Hepatocyte (in vitro differentiated cells): Measurements from ENCODE around the gene FHOD3. TPM values are rescaled to one million over a fixed set of nuclear protein-coding genes. Genes with fewer than 3 reads are reported as not detected.
"Not testable (repeated sequence)": the region's sequence is repeated elsewhere in the genome, so short reads cannot be mapped to it uniquely, and the experiment has no call there.

Source experiments
- DNase-seq: peaks from one replicate; pipeline ENCODE4 v3.0.0-alpha.2; 2016; ENCODE audit warnings: low spot score
- H2AFZ ChIP-seq: fragments of 200-600 bp; sonication (generic); 2 replicates; pipeline ENCODE4 v1.6.0; 2016; ENCODE audit warnings: antibody characterized with exemption, mild to moderate bottlenecking
- H3K27ac ChIP-seq: fragments of 200-600 bp; sonication (generic); 2 replicates; pipeline ENCODE4 v1.5.1; 2016; ENCODE audit warnings: mild to moderate bottlenecking
- H3K27me3 ChIP-seq: fragments of 200-600 bp; sonication (generic); 2 replicates; pipeline ENCODE4 v1.6.1; 2016
- H3K36me3 ChIP-seq: fragments of 200-600 bp; sonication (generic); replicated peaks from 2 replicates; pipeline ENCODE4 v1.5.1; 2016; ENCODE audit warnings: low read depth; ENCODE audit not compliant: insufficient read depth
- H3K4me1 ChIP-seq: fragments of 200-600 bp; sonication (generic); 2 replicates; pipeline ENCODE4 v1.5.1; 2016; ENCODE audit warnings: mild to moderate bottlenecking, moderate library complexity; ENCODE audit not compliant: insufficient read depth
- H3K4me2 ChIP-seq: fragments of 200-600 bp; sonication (generic); 2 replicates; pipeline ENCODE4 v1.6.0; 2016
- H3K4me3 ChIP-seq: fragments of 200-600 bp; sonication (generic); 2 replicates; pipeline ENCODE4 v1.5.1; 2016; ENCODE audit warnings: mild to moderate bottlenecking
- H3K79me2 ChIP-seq: fragments of 200-600 bp; sonication (generic); 2 replicates; pipeline ENCODE4 v1.6.0; 2017; ENCODE audit warnings: mild to moderate bottlenecking
- H3K9me2 ChIP-seq: fragments of 200-600 bp; sonication (generic); replicated peaks from 2 replicates; pipeline ENCODE4 v1.6.0; 2017; ENCODE audit warnings: mild to moderate bottlenecking; ENCODE audit not compliant: insufficient read depth
- H3K9me3 ChIP-seq: fragments of 200-600 bp; sonication (generic); 2 replicates; pipeline ENCODE4 v1.5.1; 2016; ENCODE audit warnings: low read depth, mild to moderate bottlenecking
- H4K20me1 ChIP-seq: fragments of 200-600 bp; sonication (generic); 2 replicates; pipeline ENCODE4 v1.6.0; 2016; ENCODE audit warnings: mild to moderate bottlenecking; ENCODE audit not compliant: insufficient read depth, poor library complexity, severe bottlenecking
- CTCF ChIP-seq: fragments of 200-600 bp; sonication (generic); IDR thresholded peaks from 2 replicates; pipeline ENCODE4 v1.5.1; 2016; ENCODE audit warnings: antibody characterized with exemption, mild to moderate bottlenecking; ENCODE audit not compliant: poor library complexity
- EZH2 ChIP-seq: fragments of 200-600 bp; sonication (generic); IDR thresholded peaks from 2 replicates; pipeline ENCODE4 v1.6.1; 2016; ENCODE audit warnings: antibody characterized with exemption, mild to moderate bottlenecking, borderline replicate concordance
- EZH2phosphoT487 ChIP-seq: fragments of 200-600 bp; sonication (generic); IDR thresholded peaks from one replicate; pipeline ENCODE4 v1.6.1; 2018; ENCODE audit warnings: antibody characterized with exemption, mild to moderate bottlenecking, low read depth, moderate library complexity; ENCODE audit not compliant: unreplicated experiment, severe bottlenecking
- WGBS: methylation state at CpG from one replicate; pipeline ENCODE4 v1.1.6; 2016; ENCODE audit warnings: low lambda C conversion rate; ENCODE audit errors: missing lambda C conversion rate; 5-methylcytosine and 5-hydroxymethylcytosine counted together
- polyA plus RNA-seq: library from polyadenylated mRNA; unstranded; fragments of >200 nt; fragmentation: Nextera tagmentation; extraction: Ambion mirVana; gene quantifications from 2 replicates; pipeline ENCODE4 v1.2.1, GENCODE V29; 2016
- total RNA-seq: library from RNA; depleted of rRNA; stranded (reverse); fragments of >200 nt; gene quantifications from 2 replicates; pipeline ENCODE4 v1.2.3, GENCODE V29; 2014

Gene FHOD3
- total and polyA plus RNA-seq, 2 experiments from 2014 or later: 1.7 to 2.7 TPM

DNA sequence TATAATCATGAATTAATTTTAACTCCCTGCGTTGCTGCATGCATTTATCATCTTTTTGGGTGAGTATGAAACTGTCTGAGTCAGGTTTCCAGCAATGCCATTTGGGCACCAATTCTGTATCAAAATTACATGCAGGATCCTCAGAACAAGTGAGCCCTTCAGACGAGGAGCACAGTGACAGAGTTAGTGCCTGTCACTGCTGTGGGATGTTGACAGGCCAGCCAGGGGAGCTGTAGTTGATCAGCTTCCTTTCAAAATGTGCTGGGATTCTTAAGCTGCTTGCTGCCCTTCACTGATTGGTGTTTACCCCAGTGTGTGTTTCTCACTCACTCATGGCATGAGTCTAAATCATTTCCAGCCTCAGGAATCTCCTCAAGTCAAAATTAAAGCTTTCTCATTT is 422.1 kb downstream of the FHOD3 start:
- H3K4me2 ChIP-seq: no peak overlapping the region
- no peak overlapping the region for H3K4me3 ChIP-seq
- no peak for DNase-seq
- no peak overlapping the region for H3K27ac ChIP-seq
- no peaks in the 10 kb centered on the region for H3K36me3 ChIP-seq
- no peaks in the 10 kb centered on the region for H3K4me1 ChIP-seq
- H3K79me2 ChIP-seq: no peaks in the 10 kb centered on the region
- H3K9me2 ChIP-seq: no peaks in the 10 kb centered on the region
- H2AFZ ChIP-seq: no peak overlapping the region
- no peaks in the 10 kb centered on the region for H3K27me3 ChIP-seq
- H3K9me3 ChIP-seq: no peaks in the 10 kb centered on the region
- 56% methylated on average over 2 of the region's 2 CpGs for WGBS
- H4K20me1 ChIP-seq: no peaks in the 10 kb centered on the region
- TF ChIP-seq CTCF (no peak), EZH2phosphoT487 (no peak), EZH2 (no peak)

GRCh38 chr18:36721351-36721750 is 423.8 kb downstream of the FHOD3 start:
- not testable (repeated sequence) for H3K27ac ChIP-seq, H3K9me2 ChIP-seq, H3K36me3 ChIP-seq, H4K20me1 ChIP-seq, DNase-seq, H3K4me2 ChIP-seq, H3K4me1 ChIP-seq, H3K79me2 ChIP-seq, H2AFZ ChIP-seq, H3K27me3 ChIP-seq, H3K9me3 ChIP-seq, H3K4me3 ChIP-seq
- 100% methylated on average over 1 of the region's 1 CpG for WGBS

DNA sequence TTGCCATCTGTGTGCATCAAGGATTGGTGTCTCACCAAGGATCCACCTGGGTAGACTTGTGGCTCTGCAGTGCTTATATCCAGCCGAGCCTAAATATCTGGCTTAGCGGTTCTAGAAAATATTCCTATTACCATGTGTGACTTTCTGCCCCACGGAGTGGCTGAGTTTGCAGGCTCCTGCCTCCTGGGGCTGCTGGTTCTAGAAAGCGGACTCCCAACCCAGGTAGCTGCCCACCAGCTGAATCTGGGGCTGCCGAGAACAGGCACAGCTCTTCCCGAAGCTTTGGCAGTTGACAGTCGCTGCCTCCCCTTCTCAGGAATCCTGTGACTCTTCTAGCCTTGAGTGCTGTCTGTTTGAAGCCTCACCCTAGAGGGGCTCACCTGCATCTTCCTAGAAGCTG is 426.7 kb downstream of the FHOD3 start:
- Histone ChIP-seq H3K4me1 (no peaks in the 10 kb centered on the region), H4K20me1 (no peaks in the 10 kb centered on the region), H3K27me3 (no peaks in the 10 kb centered on the region), H3K4me2 (no peak overlapping the region), H3K27ac (no peak overlapping the region), H3K4me3 (no peak overlapping the region), H3K9me3 (no peaks in the 10 kb centered on the region), H3K9me2 (no peaks in the 10 kb centered on the region), H3K79me2 (no peaks in the 10 kb centered on the region), H2AFZ (no peak overlapping the region), H3K36me3 (no peaks in the 10 kb centered on the region)
- WGBS: 90% methylated on average over 7 of the region's 7 CpGs
- DNase-seq: no peak
- TF ChIP-seq CTCF: no peak
- TF ChIP-seq EZH2: no peak
- TF ChIP-seq EZH2phosphoT487: no peak

DNA sequence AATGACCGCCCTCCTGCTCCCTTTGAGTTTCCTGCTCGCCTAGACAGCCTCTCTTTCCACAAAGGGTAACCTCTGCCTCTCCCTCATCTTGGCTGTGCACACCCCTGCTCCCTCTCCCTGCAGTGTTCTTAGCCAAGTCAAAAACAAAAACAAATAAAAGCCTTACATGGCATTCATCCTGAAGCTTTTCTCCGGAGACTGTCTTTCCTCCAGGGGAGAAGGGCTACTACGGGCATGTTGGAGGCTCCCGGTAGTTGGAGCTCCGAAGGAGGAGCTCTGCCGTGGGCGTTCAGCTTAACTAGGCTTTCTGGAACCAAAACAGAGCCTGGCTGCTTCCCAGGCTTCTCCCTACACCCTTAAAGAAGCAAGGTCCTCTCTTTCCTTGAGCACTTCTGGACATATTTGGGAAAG is 427.1 kb downstream of the FHOD3 start:
- Histone ChIP-seq H2AFZ (no peak overlapping the region), H3K36me3 (no peaks in the 10 kb centered on the region), H3K4me1 (no peaks in the 10 kb centered on the region), H3K9me3 (no peaks in the 10 kb centered on the region), H3K27me3 (no peaks in the 10 kb centered on the region), H3K4me3 (no peak overlapping the region), H3K4me2 (no peak overlapping the region), H3K9me2 (no peaks in the 10 kb centered on the region), H3K79me2 (no peaks in the 10 kb centered on the region), H4K20me1 (no peaks in the 10 kb centered on the region), H3K27ac (no peak overlapping the region)
- no peak for TF ChIP-seq EZH2
- TF ChIP-seq EZH2phosphoT487: no peak
- TF ChIP-seq CTCF: no peak
- DNase-seq: no peak
- 61% methylated on average over 8 of the region's 8 CpGs for WGBS
